Transverse colon (tissue), 4 donors: ENCODE data around the gene PPL.

Experiments
- EP300 ChIP-seq: sonication (generic); formaldehyde crosslinking; IDR thresholded peaks from one replicate; pipeline ENCODE4 v1.6.1; 2017; ENCODE audit warnings: antibody characterized with exemption, low read depth
- POLR2A ChIP-seq: fragments of 450-650 bp; IDR thresholded peaks from one replicate; pipeline ENCODE4 v1.6.1; 2016; ENCODE audit warnings: antibody characterized with exemption, mild to moderate bottlenecking, moderate library complexity
- POLR2AphosphoS5 ChIP-seq, 3 donors: sonication (generic); formaldehyde crosslinking; IDR thresholded peaks; one replicate each; pipeline ENCODE4 v1.6.1; 2016; ENCODE audit warnings: antibody characterized with exemption in 3 of 3
- TF ChIP-seq, protein P1 (sequence below), 5 experiments: fragments of 200-600 bp in 3 of 5; fragments of 450-650 bp in 2 of 5; sonication (generic) in 3 of 5; IDR thresholded peaks; 1 replicate in 2 of 5; 2 replicates in 3 of 5; pipeline ENCODE4 v1.5.1; 2016 to 2017; ENCODE audit warnings: antibody characterized with exemption in 5 of 5, inconsistent platforms in 3 of 5, mild to moderate bottlenecking in 2 of 5, moderate library complexity in 1 of 5

DNA sequence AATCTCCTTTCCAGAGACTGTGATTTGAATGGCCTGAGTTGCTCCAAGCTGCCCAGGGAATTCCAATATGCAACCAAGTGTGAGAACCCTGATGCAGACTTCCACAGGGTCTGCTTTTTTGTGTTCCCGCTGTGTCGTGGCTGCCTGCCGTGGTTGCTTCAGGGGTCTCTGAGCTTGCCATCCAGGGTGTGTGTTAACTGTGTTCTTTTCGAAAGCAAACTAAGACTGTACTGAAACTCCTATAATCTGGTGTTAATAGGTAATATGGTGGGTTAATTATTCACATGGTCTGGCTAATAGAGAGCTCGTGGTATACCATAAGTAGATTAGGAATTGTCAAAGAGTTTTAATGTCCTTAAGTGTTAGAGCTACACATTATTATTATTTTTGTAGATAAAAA, 68.9 kb downstream of the PPL start:
- TF ChIP-seq, protein P1, sequence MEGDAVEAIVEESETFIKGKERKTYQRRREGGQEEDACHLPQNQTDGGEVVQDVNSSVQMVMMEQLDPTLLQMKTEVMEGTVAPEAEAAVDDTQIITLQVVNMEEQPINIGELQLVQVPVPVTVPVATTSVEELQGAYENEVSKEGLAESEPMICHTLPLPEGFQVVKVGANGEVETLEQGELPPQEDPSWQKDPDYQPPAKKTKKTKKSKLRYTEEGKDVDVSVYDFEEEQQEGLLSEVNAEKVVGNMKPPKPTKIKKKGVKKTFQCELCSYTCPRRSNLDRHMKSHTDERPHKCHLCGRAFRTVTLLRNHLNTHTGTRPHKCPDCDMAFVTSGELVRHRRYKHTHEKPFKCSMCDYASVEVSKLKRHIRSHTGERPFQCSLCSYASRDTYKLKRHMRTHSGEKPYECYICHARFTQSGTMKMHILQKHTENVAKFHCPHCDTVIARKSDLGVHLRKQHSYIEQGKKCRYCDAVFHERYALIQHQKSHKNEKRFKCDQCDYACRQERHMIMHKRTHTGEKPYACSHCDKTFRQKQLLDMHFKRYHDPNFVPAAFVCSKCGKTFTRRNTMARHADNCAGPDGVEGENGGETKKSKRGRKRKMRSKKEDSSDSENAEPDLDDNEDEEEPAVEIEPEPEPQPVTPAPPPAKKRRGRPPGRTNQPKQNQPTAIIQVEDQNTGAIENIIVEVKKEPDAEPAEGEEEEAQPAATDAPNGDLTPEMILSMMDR (IDR thresholded peaks at IDR 0.05), result no peak
- TF ChIP-seq POLR2A, result no peak
- no peak for TF ChIP-seq EP300
- TF ChIP-seq POLR2AphosphoS5 (IDR thresholded peaks at IDR 0.05), result no peak
